MM.1S (cell line): ENCODE data around the gene ARHGAP26.

ENCODE experiments used
- EZH2 ChIP-seq: fragments of 300-600 bp; sonication (generic); optimal IDR thresholded peaks from 2 replicates; pipeline ENCODE3; 2017; ENCODE audit warnings: low read depth, mild to moderate bottlenecking, antibody characterized with exemption, low read length, mixed read lengths
- TF ChIP-seq, protein P1 (sequence below): fragments of 300-600 bp; sonication (generic); IDR thresholded peaks from 2 replicates; pipeline ENCODE4 v1.5.1; 2016; ENCODE audit warnings: antibody characterized with exemption, low read length, mixed read lengths

DNA sequence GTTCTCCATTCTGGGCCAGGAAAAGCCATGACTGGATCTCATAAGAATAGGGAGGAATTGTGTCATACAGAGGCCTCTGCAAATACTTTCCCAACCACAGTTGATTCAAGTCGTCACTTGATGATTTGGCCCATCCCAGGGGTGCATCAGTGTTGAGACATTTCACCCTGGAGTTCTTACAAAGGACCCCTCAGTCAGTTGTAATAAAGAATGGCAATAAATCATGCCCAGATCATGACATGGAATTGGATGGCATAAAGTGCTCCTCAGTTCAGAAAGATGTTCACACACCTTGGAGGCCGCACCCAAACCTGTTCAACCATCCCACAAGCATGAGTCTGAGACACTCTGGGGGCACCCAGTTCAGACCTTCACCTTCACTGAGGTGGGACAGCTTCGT lies 465.2 kb downstream of the ARHGAP26 start:
- TF ChIP-seq, protein P1, sequence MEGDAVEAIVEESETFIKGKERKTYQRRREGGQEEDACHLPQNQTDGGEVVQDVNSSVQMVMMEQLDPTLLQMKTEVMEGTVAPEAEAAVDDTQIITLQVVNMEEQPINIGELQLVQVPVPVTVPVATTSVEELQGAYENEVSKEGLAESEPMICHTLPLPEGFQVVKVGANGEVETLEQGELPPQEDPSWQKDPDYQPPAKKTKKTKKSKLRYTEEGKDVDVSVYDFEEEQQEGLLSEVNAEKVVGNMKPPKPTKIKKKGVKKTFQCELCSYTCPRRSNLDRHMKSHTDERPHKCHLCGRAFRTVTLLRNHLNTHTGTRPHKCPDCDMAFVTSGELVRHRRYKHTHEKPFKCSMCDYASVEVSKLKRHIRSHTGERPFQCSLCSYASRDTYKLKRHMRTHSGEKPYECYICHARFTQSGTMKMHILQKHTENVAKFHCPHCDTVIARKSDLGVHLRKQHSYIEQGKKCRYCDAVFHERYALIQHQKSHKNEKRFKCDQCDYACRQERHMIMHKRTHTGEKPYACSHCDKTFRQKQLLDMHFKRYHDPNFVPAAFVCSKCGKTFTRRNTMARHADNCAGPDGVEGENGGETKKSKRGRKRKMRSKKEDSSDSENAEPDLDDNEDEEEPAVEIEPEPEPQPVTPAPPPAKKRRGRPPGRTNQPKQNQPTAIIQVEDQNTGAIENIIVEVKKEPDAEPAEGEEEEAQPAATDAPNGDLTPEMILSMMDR = no peak
- no peak for TF ChIP-seq EZH2
